ENCODE results near the gene TRIM38.

DNA sequence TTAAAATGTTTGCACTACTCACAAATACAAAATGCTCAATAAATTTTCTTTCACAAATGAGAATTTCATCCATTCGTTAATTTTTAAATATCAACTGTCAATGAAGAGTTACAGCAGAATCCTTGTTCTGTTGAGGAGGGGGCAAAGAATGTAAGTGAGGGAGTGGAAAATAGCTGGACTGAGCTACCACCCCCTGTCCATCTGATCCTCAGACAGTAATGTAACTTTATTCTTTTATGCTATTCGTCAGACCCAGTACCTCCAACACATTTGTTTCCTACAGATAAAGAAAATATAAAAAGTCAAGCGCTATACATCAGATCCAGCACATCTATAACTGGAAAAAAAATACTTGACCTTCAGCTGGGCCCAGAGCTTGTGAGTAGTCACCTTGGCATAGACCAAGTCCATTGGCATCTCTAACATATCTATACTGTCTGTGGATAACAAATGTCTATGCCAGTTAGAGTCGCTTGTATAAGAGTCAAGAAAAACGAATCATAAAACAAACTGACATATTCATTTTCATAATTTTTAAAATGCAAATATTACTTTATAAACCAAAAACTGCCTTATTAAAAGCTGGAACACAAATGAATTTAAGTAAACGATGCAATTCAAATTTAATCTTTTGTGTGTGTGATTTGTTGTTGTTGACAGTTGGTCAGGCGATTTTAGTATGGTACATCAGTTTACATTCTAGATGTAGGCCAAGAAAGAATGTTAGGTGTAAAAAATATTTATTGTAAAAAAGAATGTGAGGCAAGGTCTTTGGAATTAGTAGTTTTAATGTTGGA, 67.5 kb downstream of the TRIM38 start:
- TF ChIP-seq CTCF (IDR thresholded peaks at IDR 0.05; ENCODE audit: insufficient read depth, low read length) (no peak), REST (IDR thresholded peaks at IDR 0.05; ENCODE audit: insufficient replicate concordance, low read depth) (no peak), POLR2AphosphoS5 (IDR thresholded peaks at IDR 0.05; ENCODE audit: low read depth) (no peak)
